HEK293 (cell line): ENCODE measurements around the gene FOXRED1.

Experiments used
- CTCF ChIA-PET: fragments of 350-600 bp; formaldehyde crosslinking; extraction: SDS; loops from one replicate; lab custom pipeline; 2021; ENCODE audit warnings: antibody characterized with exemption; lab: Yijun Ruan, JAX
- POLR2A ChIA-PET: fragments of 300-600 bp; formaldehyde crosslinking; extraction: SDS; loops from one replicate; lab custom pipeline; 2020; ENCODE audit warnings: antibody characterized with exemption, inconsistent platforms; lab: Yijun Ruan, JAX
- H3K27ac ChIP-seq: fragments of 200-500 bp; sonication (Bioruptor generic); 2 replicates; pipeline ENCODE4 v1.5.1; 2014; ENCODE audit warnings: low read depth, low read length, control low read depth, inconsistent platforms; ENCODE audit errors: extremely low read depth
- H3K36me3 ChIP-seq, 2 experiments: fragments of 200-500 bp in 1 of 2; sonication (Bioruptor generic) in 1 of 2; 1 replicate in 1 of 2; 2 replicates in 1 of 2; pipeline ENCODE4 v1.5.1; 2014 to 2017; ENCODE audit warnings: inconsistent platforms in 2 of 2, low read length in 2 of 2; ENCODE audit not compliant: control insufficient read depth in 2 of 2, insufficient read depth in 1 of 2
- H3K4me1 ChIP-seq: fragments of 200-500 bp; sonication (Bioruptor generic); 2 replicates; pipeline ENCODE4 v1.5.1; 2014; ENCODE audit warnings: mild to moderate bottlenecking, low read length, inconsistent platforms; ENCODE audit not compliant: control insufficient read depth, insufficient read depth
- H3K4me3 ChIP-seq: 2 replicates; pipeline ENCODE4 v1.5.1; 2011; ENCODE audit warnings: low read depth, mild to moderate bottlenecking, control low read depth, low read length, moderate library complexity
- H3K9me3 ChIP-seq: fragments of 200-500 bp; sonication (Bioruptor generic); 2 replicates; pipeline ENCODE4 v1.5.1; 2014; ENCODE audit warnings: low read depth, low read length, inconsistent platforms; ENCODE audit not compliant: control insufficient read depth, insufficient read depth
- GFI1B ChIP-seq: fragments of 450-650 bp; formaldehyde crosslinking; IDR thresholded peaks from 2 replicates; pipeline ENCODE4 v1.5.1; 2016; ENCODE audit warnings: missing biosample characterization, missing genetic modification characterization
- IKZF3 ChIP-seq: fragments of 450-650 bp; IDR thresholded peaks from 2 replicates; pipeline ENCODE4 v1.5.0; 2018; ENCODE audit warnings: missing biosample characterization, mild to moderate bottlenecking, missing genetic modification characterization, moderate library complexity
- KLF9 ChIP-seq: fragments of 450-650 bp; formaldehyde crosslinking; IDR thresholded peaks from 2 replicates; pipeline ENCODE4 v1.5.1; 2016; ENCODE audit warnings: missing biosample characterization, missing genetic modification characterization, low read depth
- REPIN1 ChIP-seq: fragments of 450-650 bp; formaldehyde crosslinking; IDR thresholded peaks from 2 replicates; pipeline ENCODE4 v1.5.1; 2017; ENCODE audit warnings: missing biosample characterization, missing genetic modification characterization, low read depth
- ZIC2 ChIP-seq: fragments of 450-650 bp; formaldehyde crosslinking; IDR thresholded peaks from 2 replicates; pipeline ENCODE4 v1.5.1; 2016; ENCODE audit warnings: missing biosample characterization, missing genetic modification characterization
- ZNF148 ChIP-seq: fragments of 450-650 bp; formaldehyde crosslinking; IDR thresholded peaks from 2 replicates; pipeline ENCODE4 v1.5.0; 2017; ENCODE audit warnings: missing biosample characterization, missing genetic modification characterization, borderline replicate concordance
- ZNF391 ChIP-seq: fragments of 450-650 bp; formaldehyde crosslinking; IDR thresholded peaks from 2 replicates; pipeline ENCODE4 v1.5.1; 2016; ENCODE audit warnings: low read depth, missing biosample characterization, missing genetic modification characterization, borderline replicate concordance
- ZNF416 ChIP-seq: fragments of 450-650 bp; formaldehyde crosslinking; IDR thresholded peaks from 2 replicates; pipeline ENCODE4 v1.5.1; 2016; ENCODE audit warnings: missing biosample characterization, missing genetic modification characterization
- ZNF521 ChIP-seq: fragments of 450-650 bp; formaldehyde crosslinking; IDR thresholded peaks from 2 replicates; pipeline ENCODE4 v1.5.1; 2017; ENCODE audit warnings: missing biosample characterization, mild to moderate bottlenecking, missing genetic modification characterization
- ZNF548 ChIP-seq: fragments of 450-650 bp; formaldehyde crosslinking; IDR thresholded peaks from 2 replicates; pipeline ENCODE4 v1.5.1; 2016; ENCODE audit warnings: missing biosample characterization, missing genetic modification characterization
- ZNF629 ChIP-seq: fragments of 450-650 bp; formaldehyde crosslinking; IDR thresholded peaks from 2 replicates; pipeline ENCODE4 v1.5.1; 2017; ENCODE audit warnings: missing biosample characterization, missing genetic modification characterization
- ZNF660 ChIP-seq: fragments of 450-650 bp; IDR thresholded peaks from 2 replicates; pipeline ENCODE4 v1.5.1; 2018; ENCODE audit warnings: missing biosample characterization, mild to moderate bottlenecking, missing genetic modification characterization
- ZNF830 ChIP-seq: fragments of 450-650 bp; IDR thresholded peaks from 2 replicates; pipeline ENCODE4 v1.5.0; 2018; ENCODE audit warnings: missing biosample characterization, missing genetic modification characterization, low read depth, mild to moderate bottlenecking, moderate library complexity
- TF ChIP-seq, protein P1 (sequence below): fragments of 450-650 bp; formaldehyde crosslinking; IDR thresholded peaks from 2 replicates; pipeline ENCODE4 v1.5.1; 2017; ENCODE audit warnings: missing biosample characterization, missing genetic modification characterization
- TF ChIP-seq, protein P2 (sequence below): IDR thresholded peaks from 2 replicates; pipeline ENCODE4 v1.6.1; 2011; ENCODE audit warnings: mild to moderate bottlenecking, low read depth, low read length, borderline replicate concordance
- TF ChIP-seq, protein P3 (sequence below): fragments of 450-650 bp; formaldehyde crosslinking; IDR thresholded peaks from 2 replicates; pipeline ENCODE4 v1.5.1; 2016; ENCODE audit warnings: missing biosample characterization, missing genetic modification characterization

The FOXRED1 gene

DNA sequence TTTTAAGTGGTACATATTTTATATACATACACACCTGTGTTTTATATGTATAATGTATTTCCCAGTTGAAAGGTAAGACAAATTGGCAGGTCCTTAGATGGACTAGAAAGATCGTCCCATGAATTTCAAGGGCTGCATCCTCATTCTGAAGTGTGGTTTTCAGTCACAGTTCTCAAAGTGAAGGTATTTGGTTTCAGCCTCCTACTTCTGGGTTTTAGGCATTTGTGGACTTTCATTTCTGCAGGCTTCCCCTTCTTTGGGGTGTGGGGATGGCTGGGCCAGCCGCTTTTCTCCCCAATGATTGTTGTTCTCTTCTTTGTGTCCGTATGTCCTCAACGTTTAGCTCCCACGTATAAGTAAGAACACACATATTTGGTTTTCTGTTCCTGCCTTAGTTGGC, 44.9 kb downstream of the FOXRED1 start (continued):
- TF ChIP-seq, protein P1, sequence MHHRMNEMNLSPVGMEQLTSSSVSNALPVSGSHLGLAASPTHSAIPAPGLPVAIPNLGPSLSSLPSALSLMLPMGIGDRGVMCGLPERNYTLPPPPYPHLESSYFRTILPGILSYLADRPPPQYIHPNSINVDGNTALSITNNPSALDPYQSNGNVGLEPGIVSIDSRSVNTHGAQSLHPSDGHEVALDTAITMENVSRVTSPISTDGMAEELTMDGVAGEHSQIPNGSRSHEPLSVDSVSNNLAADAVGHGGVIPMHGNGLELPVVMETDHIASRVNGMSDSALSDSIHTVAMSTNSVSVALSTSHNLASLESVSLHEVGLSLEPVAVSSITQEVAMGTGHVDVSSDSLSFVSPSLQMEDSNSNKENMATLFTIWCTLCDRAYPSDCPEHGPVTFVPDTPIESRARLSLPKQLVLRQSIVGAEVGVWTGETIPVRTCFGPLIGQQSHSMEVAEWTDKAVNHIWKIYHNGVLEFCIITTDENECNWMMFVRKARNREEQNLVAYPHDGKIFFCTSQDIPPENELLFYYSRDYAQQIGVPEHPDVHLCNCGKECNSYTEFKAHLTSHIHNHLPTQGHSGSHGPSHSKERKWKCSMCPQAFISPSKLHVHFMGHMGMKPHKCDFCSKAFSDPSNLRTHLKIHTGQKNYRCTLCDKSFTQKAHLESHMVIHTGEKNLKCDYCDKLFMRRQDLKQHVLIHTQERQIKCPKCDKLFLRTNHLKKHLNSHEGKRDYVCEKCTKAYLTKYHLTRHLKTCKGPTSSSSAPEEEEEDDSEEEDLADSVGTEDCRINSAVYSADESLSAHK (tag by site-specific recombination): no peak
- no peak for TF ChIP-seq ZNF830 (tag by site-specific recombination)

DNA sequence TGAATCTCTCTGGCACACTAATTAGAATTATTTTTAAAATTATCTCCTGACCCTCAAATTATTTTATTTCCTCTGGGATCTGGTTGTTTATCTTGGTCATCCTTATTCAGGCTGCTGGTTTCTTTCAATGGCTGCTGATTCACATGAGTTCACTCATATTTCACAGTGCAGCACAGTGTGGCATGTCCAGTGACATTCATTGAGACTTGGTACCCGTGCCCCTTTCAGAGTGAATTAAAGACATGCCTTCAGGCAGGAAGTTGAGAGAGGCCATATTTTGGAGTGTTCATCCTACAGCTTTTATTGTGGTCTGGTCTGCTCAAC, 48.4 kb downstream of the FOXRED1 start:
- H3K36me3 ChIP-seq: peaks cover 0 to 3% of the 10 kb centered on the region in 2 experiments; a peak in 1 of 3 replicates
- no peak for TF ChIP-seq ZNF629 (tag by site-specific recombination)
- no peak for TF ChIP-seq ZNF660 (tag by site-specific recombination)
- TF ChIP-seq KLF9 (tag by site-specific recombination): no peak
- no peak for TF ChIP-seq ZIC2 (tag by site-specific recombination)
- no peak for TF ChIP-seq ZNF391 (tag by site-specific recombination)
- TF ChIP-seq GFI1B: no peak
- TF ChIP-seq ZNF416 (tag by site-specific recombination): no peak
- no peak for TF ChIP-seq ZNF148 (tag by site-specific recombination)
- no peak for TF ChIP-seq ZNF521 (tag by site-specific recombination)
- no peak for TF ChIP-seq IKZF3 (tag by site-specific recombination)
- TF ChIP-seq, protein P2, sequence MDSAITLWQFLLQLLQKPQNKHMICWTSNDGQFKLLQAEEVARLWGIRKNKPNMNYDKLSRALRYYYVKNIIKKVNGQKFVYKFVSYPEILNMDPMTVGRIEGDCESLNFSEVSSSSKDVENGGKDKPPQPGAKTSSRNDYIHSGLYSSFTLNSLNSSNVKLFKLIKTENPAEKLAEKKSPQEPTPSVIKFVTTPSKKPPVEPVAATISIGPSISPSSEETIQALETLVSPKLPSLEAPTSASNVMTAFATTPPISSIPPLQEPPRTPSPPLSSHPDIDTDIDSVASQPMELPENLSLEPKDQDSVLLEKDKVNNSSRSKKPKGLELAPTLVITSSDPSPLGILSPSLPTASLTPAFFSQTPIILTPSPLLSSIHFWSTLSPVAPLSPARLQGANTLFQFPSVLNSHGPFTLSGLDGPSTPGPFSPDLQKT: no peak
- no peak for TF ChIP-seq REPIN1
- TF ChIP-seq, protein P3, sequence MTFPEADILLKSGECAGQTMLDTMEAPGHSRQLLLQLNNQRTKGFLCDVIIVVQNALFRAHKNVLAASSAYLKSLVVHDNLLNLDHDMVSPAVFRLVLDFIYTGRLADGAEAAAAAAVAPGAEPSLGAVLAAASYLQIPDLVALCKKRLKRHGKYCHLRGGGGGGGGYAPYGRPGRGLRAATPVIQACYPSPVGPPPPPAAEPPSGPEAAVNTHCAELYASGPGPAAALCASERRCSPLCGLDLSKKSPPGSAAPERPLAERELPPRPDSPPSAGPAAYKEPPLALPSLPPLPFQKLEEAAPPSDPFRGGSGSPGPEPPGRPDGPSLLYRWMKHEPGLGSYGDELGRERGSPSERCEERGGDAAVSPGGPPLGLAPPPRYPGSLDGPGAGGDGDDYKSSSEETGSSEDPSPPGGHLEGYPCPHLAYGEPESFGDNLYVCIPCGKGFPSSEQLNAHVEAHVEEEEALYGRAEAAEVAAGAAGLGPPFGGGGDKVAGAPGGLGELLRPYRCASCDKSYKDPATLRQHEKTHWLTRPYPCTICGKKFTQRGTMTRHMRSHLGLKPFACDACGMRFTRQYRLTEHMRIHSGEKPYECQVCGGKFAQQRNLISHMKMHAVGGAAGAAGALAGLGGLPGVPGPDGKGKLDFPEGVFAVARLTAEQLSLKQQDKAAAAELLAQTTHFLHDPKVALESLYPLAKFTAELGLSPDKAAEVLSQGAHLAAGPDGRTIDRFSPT (tag by site-specific recombination): no peak
- no peak for TF ChIP-seq ZNF548 (tag by site-specific recombination)
- no peak overlapping the region for H3K27ac ChIP-seq
- H3K9me3 ChIP-seq: no peaks in the 10 kb centered on the region
- POLR2A ChIA-PET: interaction anchor here (1.6 to 1.9 kb wide), 2 partner anchors 37 to 38 kb away, joined by 3 to 11 read pairs; partner anchors contain the start of gene ST3GAL4
- H3K4me3 ChIP-seq: no peak overlapping the region
- CTCF ChIA-PET: interaction anchor here (0.6 to 1.1 kb wide), 4 partner anchors 124 to 673 kb away, joined by 3 to 7 read pairs (median 4); no protein-coding TSS in a partner anchor
- H3K4me1 ChIP-seq: peaks cover 9% of the 10 kb centered on the region
